HFFc6 (cell line): ENCODE results near the gene FERMT3. TPM values are rescaled to one million over a fixed set of nuclear protein-coding genes. Genes with fewer than 3 reads are reported as not detected.

Source experiments
- DNase-seq: peaks from one replicate; pipeline ENCODE4 v3.0.0-alpha.2; 2018
- H3K27ac Mint-ChIP-seq: 2 replicates; pipeline ENCODE4 v1.8.0; 2020; ENCODE audit warnings: mild to moderate bottlenecking, mixed read lengths
- H3K27me3 Mint-ChIP-seq: 2 replicates; pipeline ENCODE4 v1.8.0; 2021; ENCODE audit warnings: mild to moderate bottlenecking, moderate library complexity, mixed read lengths; ENCODE audit not compliant: insufficient read depth
- H3K36me3 Mint-ChIP-seq: 2 replicates; pipeline ENCODE4 v1.8.0; 2021; ENCODE audit warnings: low read depth, mixed read lengths
- H3K4me1 Mint-ChIP-seq: 2 replicates; pipeline ENCODE4 v1.8.0; 2020; ENCODE audit warnings: low read depth, mixed read lengths
- H3K4me3 Mint-ChIP-seq: 2 replicates; pipeline ENCODE4 v1.8.0; 2020; ENCODE audit warnings: mild to moderate bottlenecking, moderate library complexity, mixed read lengths
- H3K9me3 Mint-ChIP-seq: 2 replicates; pipeline ENCODE4 v1.8.0; 2020; ENCODE audit warnings: mild to moderate bottlenecking, mixed read lengths
- CTCF ChIP-seq: fragments of 200-600 bp; sonication (generic); IDR thresholded peaks from 2 replicates; pipeline ENCODE4 v1.5.0; 2021; ENCODE audit warnings: antibody characterized with exemption, mild to moderate bottlenecking
- total RNA-seq, 6 experiments: library from RNA; stranded (reverse); fragmentation: NEBNext Ultra II Directional; extraction: Animal tissue kit (Norgen Biotek cat#: 25700); gene quantifications; 2 replicates in 1 of 6; 3 replicates in 5 of 6; pipeline ENCODE4 v1.2.3, GENCODE V29; 2021

Gene FERMT3
- total RNA-seq, 6 experiments from 2014 or later: 1.2 to 2.8 (median 1.7) TPM

- no peak overlapping the region for H3K27ac Mint-ChIP-seq
Observed at GRCh38 chr11:64234647-64235379, 28.3 kb downstream of the FERMT3 start.

GRCh38 chr11:64235437-64236161 lies 29.1 kb downstream of the FERMT3 start:
- no peaks in the 10 kb centered on the region for H3K36me3 Mint-ChIP-seq
- DNase-seq: no peak
- peak overlapping the region; percentile 84 for H3K4me3 Mint-ChIP-seq
- H3K27me3 Mint-ChIP-seq: no peaks in the 10 kb centered on the region
- H3K9me3 Mint-ChIP-seq: no peaks in the 10 kb centered on the region
- peaks cover 22% of the 10 kb centered on the region for H3K4me1 Mint-ChIP-seq
- no peak overlapping the region for H3K27ac Mint-ChIP-seq
- TF ChIP-seq CTCF: no peak

More at GRCh38 chr11:64234647-64235379, 28.3 kb downstream of the FERMT3 start:
- peaks cover 16% of the 10 kb centered on the region for H3K4me1 Mint-ChIP-seq
- DNase-seq: no peak
- peak overlapping the region; percentile 84 for H3K4me3 Mint-ChIP-seq
- TF ChIP-seq CTCF: peak; percentile 30
- H3K9me3 Mint-ChIP-seq: no peaks in the 10 kb centered on the region
- no peaks in the 10 kb centered on the region for H3K36me3 Mint-ChIP-seq
- no peaks in the 10 kb centered on the region for H3K27me3 Mint-ChIP-seq

GRCh38 chr11:64237484-64237951 lies 31.0 kb downstream of the FERMT3 start:
- no peaks in the 10 kb centered on the region for H3K36me3 Mint-ChIP-seq
- no peaks in the 10 kb centered on the region for H3K27me3 Mint-ChIP-seq
- H3K9me3 Mint-ChIP-seq: no peaks in the 10 kb centered on the region
- TF ChIP-seq CTCF: no peak
- DNase-seq: no peak
- H3K27ac Mint-ChIP-seq: no peak overlapping the region; the same call in 1 of the 2 replicates
- peaks cover 19% of the 10 kb centered on the region for H3K4me1 Mint-ChIP-seq
- H3K4me3 Mint-ChIP-seq: no peak overlapping the region

GRCh38 chr11:64238076-64238475 lies 31.6 kb downstream of the FERMT3 start:
- Mint-ChIP-seq H3K27me3 (no peaks in the 10 kb centered on the region), H3K9me3 (no peaks in the 10 kb centered on the region), H3K4me3 (no peak overlapping the region), H3K36me3 (no peaks in the 10 kb centered on the region), H3K27ac (peak overlapping the region; percentile 32; the same call in 1 of the 2 replicates), H3K4me1 (peaks cover 24% of the 10 kb centered on the region)
- no peak for DNase-seq
- TF ChIP-seq CTCF: no peak

GRCh38 chr11:64238999-64239398 lies 32.5 kb downstream of the FERMT3 start:
- H3K9me3 Mint-ChIP-seq: no peaks in the 10 kb centered on the region
- H3K27ac Mint-ChIP-seq: peak overlapping the region; percentile 45
- peaks cover 33% of the 10 kb centered on the region for H3K4me1 Mint-ChIP-seq
- H3K27me3 Mint-ChIP-seq: peaks cover 1% of the 10 kb centered on the region; the same call in 1 of the 2 replicates
- DNase-seq: no peak
- peaks cover 9% of the 10 kb centered on the region; the same call in 1 of the 2 replicates for H3K36me3 Mint-ChIP-seq
- no peak overlapping the region for H3K4me3 Mint-ChIP-seq
- TF ChIP-seq CTCF: no peak
